SIG-M5 treated with dmso at 0.1 percent for 504 hours (cell line): ENCODE measurements around the gene RPL27A.

Source experiments
- DNase-seq: peaks from one replicate; lab custom pipeline; 2025; ENCODE audit not compliant: unreplicated experiment; lab: John Stamatoyannopoulos, UW

Gene RPL27A

GRCh38 chr11:8672346-8672745 is 10.2 kb upstream of the RPL27A start:
- DNase-seq: no peak

DNA sequence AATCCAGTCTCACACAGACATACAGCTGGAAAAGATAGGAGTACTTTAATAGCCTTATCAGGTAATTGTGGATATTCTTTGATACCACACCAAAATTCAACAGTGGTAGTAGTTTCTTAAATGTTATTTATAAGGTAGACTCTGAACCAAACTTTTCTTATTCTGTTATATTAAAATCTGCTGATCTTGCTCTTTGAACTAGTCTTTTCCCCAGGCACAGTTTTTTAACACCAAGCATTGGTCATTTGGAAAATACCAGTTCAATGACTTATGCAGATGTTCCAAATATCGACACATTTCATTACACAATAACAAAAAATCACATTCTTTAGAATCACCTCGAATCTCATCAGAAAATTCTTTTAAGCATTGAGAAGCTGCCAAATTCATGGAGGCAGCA is 7.7 kb upstream of the RPL27A start:
- DNase-seq: no peak

DNA sequence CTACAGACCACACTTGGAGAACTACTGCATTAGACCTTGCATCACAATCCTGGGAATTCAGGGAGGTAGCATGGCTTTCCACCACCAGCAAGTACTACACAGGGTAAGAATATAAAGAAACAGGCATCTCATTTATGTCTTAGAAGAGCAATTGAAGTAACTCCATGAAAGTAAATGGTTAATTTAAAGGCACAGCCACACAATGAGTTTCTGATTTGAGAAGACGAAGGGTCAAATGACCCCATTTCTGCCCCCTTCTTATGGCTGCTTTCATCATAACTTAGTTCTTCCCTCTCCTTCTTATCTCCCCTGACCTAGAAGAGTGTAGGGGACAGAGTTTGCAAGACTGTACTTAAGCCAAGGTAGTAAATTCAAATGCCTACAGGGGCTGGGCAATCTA is 6.1 kb upstream of the RPL27A start:
- DNase-seq: no peak

DNA sequence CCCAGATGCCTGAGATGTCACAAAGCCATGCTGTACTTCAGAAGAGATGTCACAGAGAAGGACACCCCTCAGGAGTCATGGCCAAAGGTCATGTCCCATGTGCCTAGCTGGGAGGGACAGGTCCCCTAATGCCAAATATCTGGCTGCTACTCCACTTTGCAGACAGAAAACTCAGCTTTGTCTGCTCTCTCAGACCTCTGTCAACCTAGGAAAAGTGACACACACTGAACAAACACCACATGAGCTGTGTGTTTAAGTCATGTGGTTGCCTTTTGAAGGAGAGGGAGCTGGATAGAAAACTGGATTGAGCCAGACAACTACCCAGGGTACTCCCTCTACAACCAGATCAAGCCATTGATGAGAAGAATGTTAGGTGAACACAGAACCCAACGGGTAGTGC is 3.6 kb upstream of the RPL27A start:
- no peak for DNase-seq

DNA sequence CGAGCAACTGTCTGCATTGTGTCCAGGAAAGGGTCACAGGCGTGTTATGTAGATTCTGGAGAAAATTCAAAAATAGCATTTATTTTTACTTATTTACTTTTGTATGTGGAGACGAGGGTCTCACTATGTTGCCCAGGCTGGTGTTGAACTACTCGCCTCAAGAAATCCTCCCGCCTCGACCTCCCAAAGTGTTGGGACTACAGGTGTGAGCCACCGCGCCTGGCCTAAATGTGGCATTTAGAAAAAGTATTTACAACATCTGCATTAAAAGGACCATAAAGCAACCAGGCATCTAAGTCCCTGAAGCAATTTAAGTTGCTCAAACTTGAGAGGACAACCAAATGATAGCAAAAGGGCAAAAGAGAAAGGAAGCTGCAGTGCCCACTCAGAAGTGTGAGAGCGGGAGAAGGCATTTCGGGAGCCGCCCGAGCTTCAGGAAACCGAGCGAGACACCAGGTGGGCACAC is 722 bp upstream of the RPL27A start:
- no peak for DNase-seq

DNA sequence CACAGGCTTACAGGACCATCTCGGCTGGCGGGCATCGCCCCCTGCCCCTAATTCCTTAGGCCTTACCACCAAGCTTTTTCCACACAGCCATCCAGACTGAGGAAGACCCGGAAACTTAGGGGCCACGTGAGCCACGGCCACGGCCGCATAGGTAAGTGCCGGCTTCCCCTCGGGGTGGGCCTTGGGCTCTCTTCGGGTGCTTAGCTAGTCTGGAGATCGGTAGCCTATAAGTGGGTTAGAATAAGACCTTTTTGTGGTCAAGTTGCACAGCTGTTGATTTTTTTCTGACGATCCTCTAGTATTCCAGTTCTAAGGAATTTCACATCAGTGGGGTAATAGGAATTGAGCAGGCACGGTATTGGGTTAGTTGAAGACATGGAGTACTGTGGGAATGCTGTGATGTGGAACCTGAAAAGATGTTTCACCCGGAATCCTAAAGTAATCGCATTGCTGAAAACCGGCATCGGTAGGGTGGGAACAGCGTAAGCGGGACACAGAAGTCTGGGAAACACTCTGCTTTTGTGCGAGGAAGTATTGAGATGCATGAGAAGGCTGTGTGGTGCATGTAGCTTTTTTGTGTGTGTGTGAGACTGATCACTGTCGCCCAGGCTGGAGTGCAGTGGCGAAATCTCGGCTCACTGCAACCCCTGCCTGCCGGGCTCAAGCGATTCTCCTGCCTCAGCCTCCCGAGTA is 669 bp downstream of the RPL27A start:
- no peak for DNase-seq

- DNase-seq: no peak
Measured at GRCh38 chr11:8684600-8685290, 2.2 kb downstream of the RPL27A start.

GRCh38 chr11:8685306-8685705 is 2.7 kb downstream of the RPL27A start:
- DNase-seq: no peak

GRCh38 chr11:8685820-8686219 is 3.2 kb downstream of the RPL27A start:
- DNase-seq: no peak

- DNase-seq: no peak
Measured at GRCh38 chr11:8686325-8686724, 3.7 kb downstream of the RPL27A start.

GRCh38 chr11:8688414-8689362 is 6.1 kb downstream of the RPL27A start:
- DNase-seq: peak; percentile 88

DNA sequence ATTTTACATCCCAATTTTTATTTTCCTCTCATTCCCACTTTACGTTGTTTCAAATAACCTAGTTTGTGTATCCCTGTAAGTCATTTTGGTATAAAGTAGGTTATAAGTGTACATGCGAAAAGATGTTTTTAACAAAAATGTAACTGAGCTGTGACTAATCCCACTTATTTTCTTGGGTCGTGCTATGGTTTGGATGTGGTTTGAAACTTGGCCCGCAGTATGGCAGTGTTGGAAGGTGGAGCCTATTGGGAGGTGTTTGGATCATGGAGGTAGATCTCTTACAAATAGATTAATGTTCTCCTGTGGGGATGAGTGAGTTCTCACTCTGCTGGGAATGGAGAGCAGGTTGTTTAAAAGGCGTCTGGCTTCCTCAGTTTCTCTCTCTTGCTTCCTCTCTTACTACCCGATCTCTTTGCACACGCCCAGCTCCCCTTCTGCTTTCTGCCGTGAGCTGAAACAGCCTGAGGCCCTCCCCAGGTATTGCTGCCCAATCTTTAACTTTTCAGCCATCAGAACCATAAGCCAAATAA is 7.2 kb downstream of the RPL27A start:
- no peak for DNase-seq

DNA sequence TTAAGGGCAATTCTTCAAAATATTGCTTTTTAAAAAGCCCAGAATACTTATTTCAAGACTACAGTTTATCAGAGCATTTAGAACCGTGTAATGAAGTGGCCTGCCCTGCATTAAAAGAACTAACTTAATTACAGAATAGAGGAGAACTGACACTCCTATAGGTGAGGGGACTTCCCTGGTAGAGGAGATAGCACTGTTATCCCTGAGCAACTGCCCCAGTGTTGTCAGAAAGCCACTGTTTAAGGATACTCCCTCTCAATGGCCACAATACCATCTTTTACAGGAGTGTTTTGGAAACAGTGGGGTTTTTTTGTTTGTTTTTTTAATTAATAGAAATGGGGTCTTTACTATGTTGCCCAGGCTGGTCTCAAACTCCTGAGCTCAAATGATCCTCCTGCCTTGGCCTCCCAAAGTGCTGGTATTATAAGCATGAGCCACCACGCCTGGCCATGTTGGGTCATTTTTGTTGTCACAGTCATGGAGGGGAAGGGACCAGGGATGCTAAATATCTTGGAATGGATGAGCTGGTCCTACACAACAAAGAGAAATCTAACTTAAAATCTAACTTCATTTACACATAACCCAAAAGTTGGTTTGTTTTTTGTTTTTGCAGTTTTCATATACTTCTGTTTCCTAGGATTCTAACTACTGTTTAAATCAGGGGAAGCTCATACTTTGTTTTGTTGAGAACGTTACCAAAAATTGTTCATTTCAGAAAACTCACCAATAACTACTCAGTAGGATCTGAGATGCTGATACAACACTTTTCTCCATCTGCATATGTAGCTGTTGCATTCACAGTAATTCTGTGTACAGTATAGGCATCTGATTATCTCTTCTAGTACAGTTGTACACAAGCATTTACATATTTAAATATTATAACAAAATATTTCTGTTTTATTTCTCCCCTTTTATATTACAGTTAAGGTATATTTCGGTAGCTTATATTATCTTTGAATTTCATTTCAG is 8.1 kb downstream of the RPL27A start:
- no peak for DNase-seq

DNA sequence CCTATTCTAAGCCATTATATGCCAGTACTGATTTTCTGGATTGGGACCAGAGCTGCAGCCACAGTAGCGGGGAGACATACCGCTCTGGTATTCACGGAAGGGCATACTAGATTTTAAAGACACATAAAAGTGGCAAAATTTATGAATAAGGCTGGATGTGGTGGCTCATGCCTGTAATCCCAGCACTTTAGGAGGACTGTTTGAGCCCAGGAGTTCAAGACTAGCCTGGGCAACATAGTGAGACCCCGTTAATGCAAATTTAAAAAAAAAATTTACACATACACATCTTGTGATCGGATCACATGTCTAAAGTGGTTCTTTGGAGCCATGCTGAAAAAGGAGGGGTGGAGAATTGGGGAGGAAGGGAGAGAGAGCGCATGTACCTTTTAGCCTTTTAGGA is 9.0 kb downstream of the RPL27A start:
- no peak for DNase-seq

DNA sequence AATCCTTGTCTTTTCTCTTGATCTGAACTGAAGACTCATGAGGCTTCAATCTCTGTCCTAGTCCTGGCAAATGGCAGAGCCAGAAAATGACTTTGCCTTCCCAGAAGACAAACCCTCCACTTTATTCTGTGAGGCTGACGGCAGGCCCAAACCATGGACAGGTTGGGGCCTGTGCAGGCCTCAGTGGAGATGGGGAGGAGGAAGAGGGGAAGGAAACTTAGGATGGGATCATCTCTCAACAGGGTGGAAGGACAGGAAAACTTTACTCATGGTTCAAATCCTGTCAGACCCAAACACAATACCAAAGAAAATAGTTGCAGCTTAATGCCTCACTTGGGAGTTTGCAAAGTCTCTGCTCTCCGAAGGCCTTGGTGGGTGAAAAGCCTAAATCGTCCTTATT is 9.8 kb downstream of the RPL27A start:
- DNase-seq: no peak

- DNase-seq: no peak
Measured at GRCh38 chr11:8693010-8693551, 10.5 kb downstream of the RPL27A start.

DNA sequence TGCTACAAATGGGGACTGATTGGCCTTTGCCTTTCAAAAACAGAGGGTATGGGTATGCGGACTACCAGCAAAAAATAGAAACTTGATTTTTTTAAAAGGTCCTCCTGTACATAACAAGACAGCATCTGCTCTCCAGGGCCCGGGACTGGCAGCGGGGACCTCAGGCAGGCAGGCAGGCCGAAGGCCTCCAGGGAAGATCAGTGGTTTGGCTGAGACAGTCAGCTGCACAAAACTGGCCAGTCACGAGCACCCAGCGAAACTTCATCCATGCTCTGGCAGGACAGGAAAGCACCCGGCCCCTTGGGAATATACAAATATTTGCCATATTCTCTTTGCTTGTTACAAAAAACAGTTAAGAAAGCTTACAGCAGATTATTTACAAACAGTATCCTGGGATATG is 11.0 kb downstream of the RPL27A start:
- DNase-seq: no peak

GRCh38 chr11:8694137-8694536 is 11.5 kb downstream of the RPL27A start:
- DNase-seq: no peak

- DNase-seq: peak; percentile 39
Measured at GRCh38 chr11:8697054-8697453, 14.5 kb downstream of the RPL27A start.

DNA sequence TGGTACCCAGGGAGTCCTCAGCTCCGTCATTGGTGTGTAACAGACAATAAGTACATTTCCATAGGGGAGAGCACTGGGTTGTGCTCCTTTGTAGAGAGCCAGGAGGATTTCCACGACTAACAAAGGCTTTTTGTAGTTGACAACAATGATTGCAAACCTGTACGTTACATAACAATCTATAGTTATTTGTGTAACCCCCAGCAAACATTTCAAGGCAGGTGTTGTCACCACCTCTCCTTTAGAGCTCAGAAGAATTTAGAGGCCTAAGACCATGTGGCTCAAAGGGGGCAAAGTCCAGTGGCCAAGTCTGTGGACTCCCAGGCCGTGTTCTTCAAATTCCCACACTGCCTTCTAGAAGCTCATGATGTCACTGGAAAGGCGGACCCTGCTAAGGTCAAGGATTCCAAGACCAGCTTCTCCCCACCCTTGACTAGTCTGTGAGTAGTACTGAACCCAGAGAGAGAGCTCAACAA is 15.8 kb downstream of the RPL27A start:
- no peak for DNase-seq
